Neural cell (in vitro differentiated cells): ENCODE measurements around the gene CENPP. TPM values are rescaled to one million over a fixed set of nuclear protein-coding genes. Genes with fewer than 3 reads are reported as not detected.

Source experiments
- H2AFZ ChIP-seq: fragments of 200-600, 300-800 bp; sonication (generic), shearing (Covaris generic); 2 replicates; pipeline ENCODE4 v1.6.0; 2014; ENCODE audit warnings: low read depth, mild to moderate bottlenecking, antibody characterized with exemption, low read length, moderate library complexity
- H3F3A ChIP-seq: fragments of 200-600 bp; shearing (Covaris generic); 2 replicates; pipeline ENCODE4 v1.6.1; 2016; ENCODE audit warnings: mild to moderate bottlenecking, moderate library complexity, mixed read lengths, antibody characterized with exemption, low read length; ENCODE audit not compliant: insufficient read depth, poor library complexity, severe bottlenecking
- H3K27ac ChIP-seq: fragments of 200-600, 300-800 bp; sonication (generic), shearing (Covaris generic); 2 replicates; pipeline ENCODE4 v1.5.1; 2014; ENCODE audit warnings: mild to moderate bottlenecking, low read length, moderate library complexity
- H3K27me3 ChIP-seq: fragments of 300-800, 200-600 bp; sonication (generic), shearing (Covaris generic); 2 replicates; pipeline ENCODE4 v1.6.0; 2014; ENCODE audit warnings: mild to moderate bottlenecking, low read depth, low read length, moderate library complexity; ENCODE audit not compliant: insufficient read depth
- H3K36me3 ChIP-seq: fragments of 300-800, 200-600 bp; sonication (generic), shearing (Covaris generic); 2 replicates; pipeline ENCODE4 v1.5.1; 2014; ENCODE audit warnings: mild to moderate bottlenecking, antibody characterized with exemption, low read length, moderate library complexity; ENCODE audit not compliant: insufficient read depth
- H3K4me2 ChIP-seq: fragments of 300-800, 200-600 bp; sonication (generic), shearing (Covaris generic); 2 replicates; pipeline ENCODE4 v1.6.0; 2014; ENCODE audit warnings: mild to moderate bottlenecking, low read length
- H3K4me3 ChIP-seq: fragments of 300-800, 200-600 bp; sonication (generic), shearing (Covaris generic); 2 replicates; pipeline ENCODE4 v1.5.1; 2014; ENCODE audit warnings: mild to moderate bottlenecking, low read length, moderate library complexity
- H3K79me2 ChIP-seq: fragments of 200-600 bp; shearing (Covaris generic); replicated peaks from 2 replicates; pipeline ENCODE4 v1.6.0; 2014; ENCODE audit warnings: mild to moderate bottlenecking, low read length, moderate library complexity; ENCODE audit not compliant: insufficient read depth
- H3K9ac ChIP-seq: fragments of 300-800, 200-600 bp; sonication (generic), shearing (Covaris generic); 2 replicates; pipeline ENCODE4 v1.6.1; 2016; ENCODE audit warnings: mild to moderate bottlenecking, low read length, mixed read lengths
- H3K9me2 ChIP-seq: fragments of 200-600 bp; shearing (Covaris generic); 2 replicates; pipeline ENCODE4 v1.6.1; 2016; ENCODE audit warnings: mild to moderate bottlenecking, low read length, mixed read lengths; ENCODE audit not compliant: insufficient read depth
- H3K9me3 ChIP-seq: fragments of 200-600, 300-800 bp; sonication (generic), shearing (Covaris generic); 2 replicates; pipeline ENCODE4 v1.6.1; 2016; ENCODE audit warnings: mild to moderate bottlenecking, mixed run types, low read length, moderate library complexity, mixed read lengths
- H4K20me1 ChIP-seq: fragments of 200-600 bp; shearing (Covaris generic); 2 replicates; pipeline ENCODE4 v1.6.1; 2016; ENCODE audit warnings: mild to moderate bottlenecking, mixed run types; ENCODE audit not compliant: insufficient read depth
- CTCF ChIP-seq: fragments of 450-650 bp; IDR thresholded peaks from 2 replicates; pipeline ENCODE4 v1.5.1; 2014; ENCODE audit warnings: antibody characterized with exemption, mild to moderate bottlenecking, moderate library complexity; ENCODE audit not compliant: poor library complexity, severe bottlenecking
- EP300 ChIP-seq: fragments of 450-650 bp; conservative IDR thresholded peaks from 2 replicates; pipeline ENCODE4 v1.6.1; 2014; ENCODE audit warnings: antibody characterized with exemption, mild to moderate bottlenecking, moderate library complexity; ENCODE audit not compliant: poor library complexity, severe bottlenecking
- EZH2 ChIP-seq: fragments of 200-600, 300-800 bp; shearing (Covaris generic), sonication (generic); IDR thresholded peaks from 2 replicates; pipeline ENCODE4 v1.6.1; 2014; ENCODE audit warnings: antibody characterized with exemption, low read length, borderline replicate concordance, mild to moderate bottlenecking; ENCODE audit not compliant: insufficient read depth, poor library complexity, severe bottlenecking
- MXI1 ChIP-seq: fragments of 450-650 bp; conservative IDR thresholded peaks from 2 replicates; pipeline ENCODE4 v1.6.1; 2014; ENCODE audit warnings: antibody characterized with exemption, mild to moderate bottlenecking; ENCODE audit not compliant: poor library complexity, severe bottlenecking
- POLR2AphosphoS5 ChIP-seq: IDR thresholded peaks from 2 replicates; pipeline ENCODE4 v1.6.1; 2012
- RAD21 ChIP-seq: fragments of 450-650 bp; conservative IDR thresholded peaks from 2 replicates; pipeline ENCODE4 v1.6.1; 2014; ENCODE audit warnings: antibody characterized with exemption, mild to moderate bottlenecking, moderate library complexity
- REST ChIP-seq: IDR thresholded peaks from 2 replicates; pipeline ENCODE4 v1.6.1; 2012; ENCODE audit warnings: borderline replicate concordance
- SMC3 ChIP-seq: fragments of 450-650 bp; conservative IDR thresholded peaks from 2 replicates; pipeline ENCODE4 v1.6.1; 2014; ENCODE audit warnings: antibody characterized with exemption, mild to moderate bottlenecking, moderate library complexity; ENCODE audit not compliant: poor library complexity
- TAF1 ChIP-seq: IDR thresholded peaks from 2 replicates; pipeline ENCODE4 v1.6.1; 2012; ENCODE audit warnings: low read depth
- polyA plus RNA-seq: library from polyadenylated mRNA; depleted of rRNA; stranded (reverse); fragments of >200 nt; gene quantifications from 2 replicates; pipeline ENCODE4 v1.2.3, GENCODE V29; 2014

The CENPP gene
- polyA plus RNA-seq, 1 donor from 2014 or later = 5.0 TPM

- no peaks in the 10 kb centered on the region for H3K79me2 ChIP-seq
- H3K36me3 ChIP-seq = peaks cover 7% of the 10 kb centered on the region
- H3K9ac ChIP-seq = no peak overlapping the region
- H3F3A ChIP-seq = no peaks in the 10 kb centered on the region
- no peaks in the 10 kb centered on the region for H3K27me3 ChIP-seq
- H4K20me1 ChIP-seq = no peaks in the 10 kb centered on the region
- H3K9me2 ChIP-seq = no peaks in the 10 kb centered on the region
- H2AFZ ChIP-seq = no peak overlapping the region
- H3K27ac ChIP-seq = no peak overlapping the region
- no peak for TF ChIP-seq EZH2
- no peak for TF ChIP-seq POLR2AphosphoS5
- TF ChIP-seq REST = no peak
- TF ChIP-seq MXI1 = no peak
- no peak for TF ChIP-seq TAF1
- TF ChIP-seq EP300 = no peak
- no peak for TF ChIP-seq CTCF
- no peak for TF ChIP-seq SMC3
- no peak for TF ChIP-seq RAD21
- no peak overlapping the region for H3K4me3 ChIP-seq
- no peaks in the 10 kb centered on the region for H3K9me3 ChIP-seq
- no peak overlapping the region for H3K4me2 ChIP-seq
Measured at GRCh38 chr9:92278110-92278509, 47.6 kb upstream of the CENPP start.

DNA sequence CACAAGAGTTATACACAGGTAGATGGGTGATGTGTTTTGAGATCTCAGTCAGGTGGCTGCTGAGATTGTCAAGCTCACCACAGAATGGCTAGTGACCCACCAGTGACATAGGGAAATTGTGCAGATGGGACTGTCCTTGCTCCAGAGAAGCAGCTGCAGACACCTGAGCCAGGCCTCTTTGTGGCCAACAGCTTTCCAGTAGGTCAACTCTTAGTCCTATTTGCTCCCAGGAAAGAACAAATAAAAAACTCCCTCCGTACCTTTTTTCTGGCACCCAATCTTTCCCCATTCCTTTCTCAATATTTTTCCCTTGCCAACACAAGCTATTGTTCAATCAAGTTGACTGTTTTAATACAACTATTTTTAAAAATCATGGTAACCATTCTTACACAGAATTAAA lies 46.5 kb upstream of the CENPP start:
- Histone ChIP-seq H3K27me3 (no peaks in the 10 kb centered on the region), H3K9me3 (no peaks in the 10 kb centered on the region), H3F3A (no peaks in the 10 kb centered on the region), H3K4me2 (no peak overlapping the region), H4K20me1 (no peaks in the 10 kb centered on the region), H3K4me3 (no peak overlapping the region), H2AFZ (no peak overlapping the region), H3K27ac (no peak overlapping the region), H3K9me2 (no peaks in the 10 kb centered on the region), H3K36me3 (peaks cover 7% of the 10 kb centered on the region), H3K9ac (no peak overlapping the region), H3K79me2 (no peaks in the 10 kb centered on the region)
- TF ChIP-seq TAF1 (no peak), EP300 (no peak), EZH2 (no peak), RAD21 (no peak), POLR2AphosphoS5 (no peak), CTCF (no peak), REST (no peak), MXI1 (no peak), SMC3 (no peak)
